COR-L47 (cell line): ENCODE measurements around the gene CELSR1.
A peak's percentile ranks its signal among the peaks of the same experiment; 100 is the strongest.

ENCODE experiments used
- DNase-seq: peaks from one replicate; lab custom pipeline; 2025; lab: John Stamatoyannopoulos, UW

The CELSR1 gene

GRCh38 chr22:46459347-46460065 is 77.9 kb downstream of the CELSR1 start:
- no peak for DNase-seq

- no peak for DNase-seq
Observed at GRCh38 chr22:46458525-46458924, 78.9 kb downstream of the CELSR1 start.

DNA sequence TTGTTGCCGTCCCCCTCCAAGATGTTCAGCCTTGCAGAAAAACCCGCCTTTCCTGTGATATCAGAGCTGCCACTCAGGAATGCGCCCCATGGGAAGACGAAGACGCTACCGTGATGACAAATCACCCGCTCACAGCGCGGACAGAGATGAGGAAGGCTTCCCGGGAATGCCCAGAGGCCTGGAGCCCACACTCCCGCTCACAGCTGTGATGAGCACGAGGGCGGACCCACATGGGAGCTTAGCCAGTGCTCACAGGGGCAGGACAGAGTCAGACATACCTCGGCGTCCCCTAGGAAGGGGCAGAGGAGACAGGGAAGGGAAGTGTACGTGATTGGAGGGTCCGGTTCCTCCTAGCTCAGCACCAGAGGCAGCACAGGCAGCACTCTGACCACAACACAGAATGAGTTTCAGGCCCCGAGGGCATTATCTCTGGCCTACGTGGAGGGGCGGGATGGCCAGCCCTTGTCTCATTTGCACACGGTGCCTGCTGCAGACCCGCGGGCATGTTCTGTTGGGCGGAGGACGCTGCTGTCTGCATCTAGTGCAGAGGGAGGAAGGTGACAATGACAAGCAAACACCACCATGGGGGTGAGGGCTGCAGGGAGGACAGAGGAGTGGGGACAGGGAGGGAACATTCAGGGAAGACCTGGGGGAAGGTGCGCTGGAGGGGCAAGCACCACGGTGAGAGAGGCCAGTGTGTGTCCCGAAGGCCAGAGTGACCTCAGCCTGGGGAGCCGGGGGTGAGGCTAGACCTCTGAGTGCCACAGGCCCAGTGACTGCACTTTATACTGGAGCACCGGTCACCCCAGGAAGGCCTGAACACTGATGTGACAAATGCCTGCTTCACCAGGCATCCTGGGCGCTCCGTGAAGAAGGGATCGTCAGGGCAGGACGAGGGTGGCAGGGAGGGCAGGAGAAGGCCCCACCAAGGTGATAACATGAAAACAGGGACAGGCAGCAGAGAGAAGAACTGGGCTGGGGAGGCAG is 79.6 kb downstream of the CELSR1 start:
- no peak for DNase-seq

DNA sequence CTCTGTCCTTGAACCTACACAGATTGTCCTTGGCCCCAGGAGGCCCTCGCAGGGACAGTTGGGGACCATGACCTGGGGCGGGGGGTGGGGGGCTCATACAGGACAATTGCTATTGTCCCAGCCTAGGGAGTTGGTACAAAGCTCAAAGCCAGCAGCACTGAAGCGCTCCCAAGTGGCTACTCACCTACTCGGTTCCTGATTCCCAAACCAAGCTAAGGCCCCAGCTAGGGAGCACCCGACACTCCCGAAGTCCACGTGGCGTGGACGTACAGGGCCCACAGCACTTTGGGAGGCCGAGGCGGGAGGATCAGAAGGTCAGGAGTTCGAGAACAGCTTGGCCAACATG is 80.6 kb downstream of the CELSR1 start:
- no peak for DNase-seq

GRCh38 chr22:46455446-46455845 is 82.0 kb downstream of the CELSR1 start:
- no peak for DNase-seq

GRCh38 chr22:46454504-46455269 is 82.7 kb downstream of the CELSR1 start:
- no peak for DNase-seq

DNA sequence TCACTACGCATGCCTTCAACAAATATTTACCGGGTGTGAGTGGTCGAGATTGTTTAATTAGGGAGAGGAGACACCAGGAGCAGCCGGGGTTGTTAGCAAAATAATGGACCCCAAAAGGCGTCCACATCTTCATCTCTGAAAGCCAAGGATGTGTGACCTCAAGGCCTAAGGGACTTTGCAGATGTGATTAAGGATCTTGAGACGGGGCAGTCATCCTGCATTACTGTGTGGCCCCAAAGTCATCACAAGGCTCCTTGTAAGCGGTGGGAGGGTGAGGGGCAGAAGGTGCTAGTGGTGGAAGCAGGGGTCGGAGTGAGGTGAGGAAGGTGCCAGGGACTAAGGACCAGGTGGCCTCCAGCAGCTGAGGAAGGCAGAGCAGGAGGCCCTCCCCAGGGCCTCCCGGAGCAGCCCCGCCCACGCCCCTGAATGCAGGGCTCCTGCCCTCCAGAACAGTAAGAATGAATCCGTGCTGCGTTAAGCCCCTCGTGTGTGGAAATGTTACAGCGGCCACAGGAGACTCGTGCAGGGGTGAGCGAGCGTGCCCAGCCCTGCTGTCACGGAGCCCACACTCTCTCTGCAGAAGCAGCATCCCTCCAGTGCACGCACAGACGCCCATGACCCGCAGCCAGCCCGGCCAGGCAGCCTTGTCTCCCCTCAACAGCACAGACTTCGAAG is 83.5 kb downstream of the CELSR1 start:
- no peak for DNase-seq

DNA sequence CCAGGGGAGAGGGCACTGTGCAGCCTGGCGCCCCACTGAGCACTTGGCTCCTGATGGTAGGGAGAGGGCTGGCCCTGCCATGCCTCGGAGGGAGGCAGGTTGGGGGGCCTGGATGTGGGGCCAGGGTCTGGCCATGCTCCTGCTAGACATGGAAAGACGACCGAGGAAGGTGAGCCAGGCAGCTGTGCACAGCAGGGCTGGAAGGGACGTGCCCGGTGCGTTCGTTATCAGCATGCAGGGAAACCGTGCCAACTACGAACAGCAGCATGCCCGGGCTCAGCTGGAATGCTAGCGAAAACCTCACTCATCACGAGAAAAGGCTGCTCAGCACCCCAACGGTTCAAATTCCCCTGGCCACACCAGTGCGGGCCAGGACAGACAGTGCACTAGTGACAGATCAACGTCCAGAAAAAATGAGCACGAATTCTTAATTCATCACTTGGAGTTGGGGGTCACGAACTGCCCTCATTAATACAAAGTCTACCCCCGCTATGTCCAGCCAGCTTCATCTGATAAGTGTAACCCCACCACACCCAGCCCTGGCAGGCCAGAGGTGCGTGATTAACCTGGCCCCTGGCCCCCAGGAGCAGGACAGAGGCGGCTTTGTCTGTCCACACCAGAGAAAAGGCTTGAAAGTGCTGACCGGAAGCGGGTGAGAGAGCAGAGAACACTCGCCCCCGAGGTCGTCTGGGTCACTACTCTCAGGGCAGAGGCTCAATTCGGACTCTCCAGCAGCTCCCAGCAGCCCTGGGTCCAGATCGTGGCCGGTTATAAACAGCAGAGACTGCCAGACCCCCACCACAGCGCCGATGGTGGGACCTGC is 84.2 kb downstream of the CELSR1 start:
- peak; percentile 55 for DNase-seq

DNA sequence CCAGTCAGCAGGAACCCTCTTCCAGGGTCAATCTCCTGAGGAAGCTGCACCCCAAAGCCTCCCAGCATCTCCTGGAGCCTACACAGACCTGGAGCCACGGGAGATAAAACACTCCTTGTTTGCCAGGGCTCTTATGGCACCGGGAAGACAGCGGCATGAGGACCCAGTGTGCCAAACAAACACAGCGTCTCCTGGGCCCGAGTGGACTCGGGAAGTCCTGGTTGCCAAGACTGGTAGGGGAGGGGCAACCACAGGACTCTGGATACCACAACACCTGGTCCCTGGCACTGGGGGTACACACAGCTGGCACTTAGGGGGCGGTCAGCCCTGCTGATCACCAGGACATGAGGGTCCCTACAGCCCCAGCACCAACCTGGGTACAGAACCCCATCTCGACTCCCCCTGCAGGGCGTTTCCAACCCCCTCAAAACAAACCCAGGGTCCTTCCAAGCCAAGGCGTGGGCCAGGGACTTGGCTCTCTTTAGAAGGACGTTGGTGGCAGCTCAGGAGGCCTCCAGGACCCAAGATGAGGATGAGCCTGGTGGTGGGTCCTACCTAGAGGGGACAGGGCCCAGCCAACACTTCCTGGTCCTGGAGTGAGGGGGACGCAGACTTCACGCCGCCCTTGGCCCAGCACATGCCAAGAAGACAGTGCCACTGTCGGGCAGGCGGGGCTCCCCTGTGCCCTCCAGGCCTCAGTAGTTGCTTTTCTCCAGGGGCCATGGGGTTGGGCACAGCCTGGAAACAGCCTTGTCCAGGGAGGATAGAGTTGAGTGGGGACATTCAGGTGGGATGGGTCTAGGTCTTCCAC is 85.0 kb downstream of the CELSR1 start:
- DNase-seq = no peak

- DNase-seq = no peak
Observed at GRCh38 chr22:46451741-46452140, 85.7 kb downstream of the CELSR1 start.

DNA sequence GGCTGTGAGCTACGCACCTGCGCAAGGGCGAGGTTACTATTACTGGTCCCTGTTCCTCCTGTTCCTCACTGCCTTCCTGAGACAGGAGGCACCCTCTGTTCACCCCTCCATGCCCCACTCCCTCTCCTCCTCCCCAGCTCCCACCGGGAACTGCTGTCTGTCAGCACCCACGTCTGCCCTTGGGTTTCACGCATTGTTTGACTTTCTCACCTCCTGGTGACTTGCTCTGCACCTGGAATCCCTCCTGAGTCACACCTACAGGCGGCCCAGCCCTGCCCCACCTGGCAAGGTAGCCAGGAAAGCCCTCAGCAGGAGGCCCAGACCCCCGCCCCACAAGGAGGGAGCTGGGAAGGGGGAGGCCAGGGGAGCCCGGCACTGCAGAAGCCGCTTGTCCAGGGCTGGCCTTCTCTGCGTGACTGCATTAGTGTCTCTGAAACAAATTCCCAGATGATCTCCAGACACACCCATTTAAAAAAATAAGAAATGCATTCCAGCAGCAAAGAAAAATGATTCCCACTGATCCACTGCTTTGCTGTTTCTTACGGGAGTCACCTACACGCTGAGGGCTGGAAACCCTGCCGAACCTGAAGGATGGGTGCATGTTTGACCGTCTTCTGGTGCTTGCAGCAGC is 86.4 kb downstream of the CELSR1 start:
- DNase-seq = peak; percentile 32

GRCh38 chr22:46449974-46450745 is 87.3 kb downstream of the CELSR1 start:
- DNase-seq = no peak

- no peak for DNase-seq
Observed at GRCh38 chr22:46449116-46449691, 88.2 kb downstream of the CELSR1 start.

- DNase-seq = no peak
Observed at GRCh38 chr22:46448333-46448732, 89.1 kb downstream of the CELSR1 start.

GRCh38 chr22:46447906-46448305 is 89.5 kb downstream of the CELSR1 start:
- no peak for DNase-seq

DNA sequence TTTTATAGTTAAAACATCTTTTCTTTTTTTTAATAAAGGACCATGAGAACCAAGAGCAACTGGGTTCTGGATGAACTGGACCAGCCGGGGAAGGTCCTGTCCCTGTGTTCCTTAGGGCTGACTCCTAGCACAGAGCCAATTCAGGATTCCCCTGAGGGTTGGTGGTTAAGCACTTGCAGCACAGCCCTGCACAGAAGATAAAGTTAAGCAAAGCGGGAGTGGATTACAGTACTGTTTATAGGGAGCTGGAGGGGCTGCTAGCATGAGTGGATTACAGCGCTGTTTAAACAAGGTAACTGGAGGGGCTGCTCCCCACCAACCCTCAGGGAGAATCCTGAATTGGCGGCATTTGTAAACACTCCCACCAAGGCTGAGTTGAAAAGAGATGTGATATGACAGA is 90.6 kb downstream of the CELSR1 start:
- peak; percentile 46 for DNase-seq

DNA sequence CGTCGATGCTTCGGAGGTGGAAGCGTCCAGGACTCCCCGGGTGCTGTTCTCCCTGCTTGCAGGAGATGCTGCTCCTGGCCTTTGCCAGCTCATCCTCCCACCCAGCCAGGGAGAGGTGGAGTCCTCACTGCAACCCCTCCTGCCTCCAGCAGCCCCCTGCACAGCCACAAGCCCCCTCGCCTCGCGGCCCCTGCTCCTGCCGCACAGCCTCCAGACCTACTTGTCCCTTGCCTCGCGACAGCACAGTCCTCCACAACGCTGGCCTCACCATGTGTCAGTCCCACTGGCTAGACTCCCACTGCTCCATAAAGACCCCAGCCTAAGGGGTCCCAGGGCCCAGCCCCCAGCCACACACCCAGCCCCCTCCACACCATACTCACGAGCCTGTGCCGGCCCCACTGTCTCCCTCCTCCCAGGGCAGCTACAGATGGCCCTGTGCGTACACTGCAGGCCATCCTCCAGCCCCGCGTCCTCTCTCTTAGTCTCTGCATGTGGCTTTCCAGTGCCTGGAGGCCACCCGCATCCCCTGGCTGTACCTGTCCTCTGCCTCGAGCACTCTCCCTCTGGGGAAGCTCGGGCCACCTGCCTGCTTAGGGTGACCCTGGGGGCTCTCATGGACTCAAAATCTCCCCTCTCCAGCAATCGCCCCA is 91.5 kb downstream of the CELSR1 start:
- DNase-seq = no peak

DNA sequence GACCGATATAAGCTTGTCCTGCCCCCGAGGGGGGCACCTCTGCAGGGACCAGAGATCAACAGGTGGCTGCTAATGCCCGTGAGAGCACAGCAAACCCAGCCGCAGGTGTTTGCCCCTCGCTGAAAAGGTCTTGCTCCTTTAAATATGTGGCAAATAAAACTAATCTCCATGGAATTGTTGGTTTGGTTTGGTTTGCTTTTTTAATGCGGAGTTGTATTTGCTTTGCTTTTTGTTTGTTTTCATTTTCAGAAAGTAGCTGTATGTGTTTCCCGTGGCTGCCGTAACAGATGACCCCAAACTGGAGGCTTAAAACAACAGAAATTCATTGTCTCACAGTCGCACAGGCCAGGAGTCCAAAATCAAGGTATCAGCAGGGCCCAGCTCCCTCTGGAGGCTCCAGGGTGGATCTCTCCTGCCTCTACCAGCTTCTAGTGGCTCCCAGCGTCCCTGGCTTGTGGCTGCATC is 93.0 kb downstream of the CELSR1 start:
- DNase-seq = no peak
